Breast epithelium (tissue), 3 donors: ENCODE measurements around the gene PLXNA4.

Source experiments
- POLR2A ChIP-seq: fragments of 450-650 bp; IDR thresholded peaks from one replicate; pipeline ENCODE4 v1.6.1; 2016; ENCODE audit warnings: antibody characterized with exemption, mild to moderate bottlenecking, moderate library complexity
- POLR2AphosphoS5 ChIP-seq, 3 donors: sonication (generic); formaldehyde crosslinking; IDR thresholded peaks; one replicate each; pipeline ENCODE4 v1.6.1; 2017; ENCODE audit warnings: antibody characterized with exemption in 3 of 3
- TF ChIP-seq, protein P1 (sequence below), 3 donors: fragments of 450-650 bp; IDR thresholded peaks; one replicate each; pipeline ENCODE4 v1.5.1; 2016 to 2017; ENCODE audit warnings: antibody characterized with exemption in 3 of 3, mild to moderate bottlenecking in 3 of 3, moderate library complexity in 3 of 3

DNA sequence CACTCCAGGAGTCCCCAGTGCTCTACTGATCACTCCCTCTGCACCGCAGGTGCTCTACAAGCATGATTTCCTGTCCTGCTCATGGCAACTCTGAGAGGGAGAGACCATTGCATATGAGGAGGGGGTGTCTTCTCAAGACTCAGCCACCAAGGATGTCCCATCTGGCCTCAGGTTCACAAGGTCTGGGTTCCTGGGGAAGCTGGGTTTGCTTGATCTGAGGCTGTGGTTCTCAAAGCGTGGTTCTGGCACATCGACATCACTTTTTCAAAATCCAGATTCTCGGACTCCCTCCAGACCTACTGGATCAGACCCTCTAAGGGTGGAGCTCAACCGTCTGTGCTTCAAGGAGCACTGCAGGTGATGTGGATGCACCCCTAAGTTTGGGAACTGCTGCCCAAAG lies 247.5 kb downstream of the PLXNA4 start:
- TF ChIP-seq, protein P1, sequence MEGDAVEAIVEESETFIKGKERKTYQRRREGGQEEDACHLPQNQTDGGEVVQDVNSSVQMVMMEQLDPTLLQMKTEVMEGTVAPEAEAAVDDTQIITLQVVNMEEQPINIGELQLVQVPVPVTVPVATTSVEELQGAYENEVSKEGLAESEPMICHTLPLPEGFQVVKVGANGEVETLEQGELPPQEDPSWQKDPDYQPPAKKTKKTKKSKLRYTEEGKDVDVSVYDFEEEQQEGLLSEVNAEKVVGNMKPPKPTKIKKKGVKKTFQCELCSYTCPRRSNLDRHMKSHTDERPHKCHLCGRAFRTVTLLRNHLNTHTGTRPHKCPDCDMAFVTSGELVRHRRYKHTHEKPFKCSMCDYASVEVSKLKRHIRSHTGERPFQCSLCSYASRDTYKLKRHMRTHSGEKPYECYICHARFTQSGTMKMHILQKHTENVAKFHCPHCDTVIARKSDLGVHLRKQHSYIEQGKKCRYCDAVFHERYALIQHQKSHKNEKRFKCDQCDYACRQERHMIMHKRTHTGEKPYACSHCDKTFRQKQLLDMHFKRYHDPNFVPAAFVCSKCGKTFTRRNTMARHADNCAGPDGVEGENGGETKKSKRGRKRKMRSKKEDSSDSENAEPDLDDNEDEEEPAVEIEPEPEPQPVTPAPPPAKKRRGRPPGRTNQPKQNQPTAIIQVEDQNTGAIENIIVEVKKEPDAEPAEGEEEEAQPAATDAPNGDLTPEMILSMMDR (IDR thresholded peaks at IDR 0.05), result no peak
- TF ChIP-seq POLR2A (no peak), POLR2AphosphoS5 (IDR thresholded peaks at IDR 0.05) (no peak)
